RWPE1 (cell line): ENCODE measurements around the gene RBM8A.

Experiments used
- CTCF ChIA-PET: fragments of 350-600 bp; sonication (Branson Sonifier 250); formaldehyde crosslinking; extraction: SDS; loops from one replicate; lab custom pipeline; 2021; lab: Yijun Ruan, JAX
- POLR2A ChIA-PET: fragments of 400-600 bp; formaldehyde crosslinking; extraction: SDS; loops from one replicate; lab custom pipeline; 2020; ENCODE audit warnings: antibody characterized with exemption; ENCODE audit not compliant: low non-redundant PET; lab: Yijun Ruan, JAX
- DNase-seq: peaks from one replicate; pipeline ENCODE4 v3.0.0; 2012; ENCODE audit warnings: low spot score
- H3K27ac ChIP-seq: fragments of 450-650 bp; 2 replicates; pipeline ENCODE4 v1.5.1; 2017
- TF ChIP-seq, protein P1 (sequence below): fragments of 450-650 bp; conservative IDR thresholded peaks from 2 replicates; pipeline ENCODE4 v1.5.1; 2017; ENCODE audit warnings: low read depth, mild to moderate bottlenecking

Gene RBM8A

GRCh38 chr1:145908653-145909052, 18.6 kb downstream of the RBM8A start:
- ChIA-PET POLR2A (no interaction called here), CTCF (interaction anchor here (0.7 to 4.0 kb wide), 3 partner anchors 13 to 113 kb away, joined by 3 to 27 read pairs (median 4); no protein-coding TSS in a partner anchor)
- no peak for DNase-seq
- H3K27ac ChIP-seq = peak overlapping the region; percentile 50; the same call in 1 of the 2 replicates
- TF ChIP-seq, protein P1, sequence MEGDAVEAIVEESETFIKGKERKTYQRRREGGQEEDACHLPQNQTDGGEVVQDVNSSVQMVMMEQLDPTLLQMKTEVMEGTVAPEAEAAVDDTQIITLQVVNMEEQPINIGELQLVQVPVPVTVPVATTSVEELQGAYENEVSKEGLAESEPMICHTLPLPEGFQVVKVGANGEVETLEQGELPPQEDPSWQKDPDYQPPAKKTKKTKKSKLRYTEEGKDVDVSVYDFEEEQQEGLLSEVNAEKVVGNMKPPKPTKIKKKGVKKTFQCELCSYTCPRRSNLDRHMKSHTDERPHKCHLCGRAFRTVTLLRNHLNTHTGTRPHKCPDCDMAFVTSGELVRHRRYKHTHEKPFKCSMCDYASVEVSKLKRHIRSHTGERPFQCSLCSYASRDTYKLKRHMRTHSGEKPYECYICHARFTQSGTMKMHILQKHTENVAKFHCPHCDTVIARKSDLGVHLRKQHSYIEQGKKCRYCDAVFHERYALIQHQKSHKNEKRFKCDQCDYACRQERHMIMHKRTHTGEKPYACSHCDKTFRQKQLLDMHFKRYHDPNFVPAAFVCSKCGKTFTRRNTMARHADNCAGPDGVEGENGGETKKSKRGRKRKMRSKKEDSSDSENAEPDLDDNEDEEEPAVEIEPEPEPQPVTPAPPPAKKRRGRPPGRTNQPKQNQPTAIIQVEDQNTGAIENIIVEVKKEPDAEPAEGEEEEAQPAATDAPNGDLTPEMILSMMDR = no peak

DNA sequence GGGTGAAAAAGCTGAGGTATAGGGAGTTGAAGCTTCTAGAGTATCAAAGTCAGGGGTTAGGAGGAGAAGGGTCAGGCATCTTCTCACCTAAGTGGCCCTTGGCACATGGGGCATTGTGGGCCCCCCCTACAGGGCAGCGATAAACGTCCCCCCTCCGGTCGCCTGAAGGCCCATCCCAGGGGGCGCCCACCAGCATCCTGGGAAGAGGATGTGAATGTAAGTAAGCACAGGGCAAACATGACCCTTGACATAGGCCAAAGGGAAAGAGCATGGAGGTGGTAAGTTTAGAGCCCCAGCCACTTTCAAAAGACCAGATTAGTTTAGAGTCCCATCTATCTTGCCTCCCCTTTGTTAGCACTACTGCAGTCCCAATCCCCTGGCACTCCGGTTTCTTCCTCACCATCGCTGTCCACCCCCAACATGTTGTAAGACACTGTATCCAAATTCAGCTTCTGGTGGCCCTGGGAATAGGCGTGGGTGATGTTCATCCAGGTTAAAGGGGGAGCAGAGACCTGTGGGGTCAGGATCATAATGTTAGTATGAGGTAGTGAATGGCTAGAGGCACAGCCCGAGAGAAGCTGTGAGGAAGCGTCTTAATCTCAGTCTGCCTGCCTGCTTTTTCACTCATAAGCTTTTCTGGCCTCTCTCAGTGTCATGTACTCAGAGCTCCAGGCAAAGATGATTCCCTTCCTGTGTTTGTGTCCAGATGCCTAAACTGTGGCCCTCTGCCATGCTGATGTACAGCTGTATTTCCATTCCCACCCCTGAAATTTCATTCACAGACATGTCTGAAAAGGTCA, 20.1 kb downstream of the RBM8A start:
- TF ChIP-seq, protein P1 = no peak
- POLR2A ChIA-PET = no interaction called here
- CTCF ChIA-PET = interaction anchor here (1.5 to 4.0 kb wide), 2 partner anchors 15 to 62 kb away, joined by 6 to 27 read pairs; partner anchors contain the start of gene NUDT17
- peak overlapping the region; percentile 51 for H3K27ac ChIP-seq
- no peak for DNase-seq

DNA sequence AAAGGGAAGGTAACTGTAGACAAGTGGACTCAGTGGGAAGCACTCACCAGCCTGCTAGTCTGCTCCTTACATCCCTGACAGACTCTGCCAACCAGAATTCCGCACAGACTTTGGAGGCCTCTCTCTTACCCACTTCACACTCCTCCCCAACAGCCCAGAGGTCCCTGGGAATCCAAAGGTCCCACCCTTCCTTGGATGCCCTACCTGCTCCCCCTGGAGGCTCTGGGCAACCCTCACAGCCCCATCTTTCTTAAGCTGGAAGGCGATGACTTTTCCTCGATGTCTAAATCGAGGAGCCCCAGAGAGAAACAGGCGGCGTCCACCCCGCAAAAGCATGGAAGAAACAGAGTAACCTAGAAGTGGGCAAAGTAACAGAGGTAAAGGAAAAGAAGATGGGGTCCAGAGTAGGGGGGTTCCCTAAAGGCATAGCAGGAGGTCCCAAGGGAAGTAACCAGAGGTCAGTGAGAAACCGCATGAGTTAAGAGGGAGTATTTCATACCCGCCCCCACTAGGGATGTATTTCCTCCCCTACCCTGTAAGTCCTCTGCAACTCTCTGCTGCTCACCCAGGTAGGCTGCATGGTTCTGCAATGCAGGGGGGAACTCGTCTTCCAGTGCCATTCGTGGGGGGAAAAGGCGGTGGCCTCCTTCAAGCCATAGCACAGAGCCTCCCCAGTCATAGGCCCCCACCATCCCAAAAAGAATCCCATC, 25.8 kb downstream of the RBM8A start:
- DNase-seq = no peak
- H3K27ac ChIP-seq = no peak overlapping the region
- ChIA-PET CTCF (no interaction called here), POLR2A (no interaction called here)
- TF ChIP-seq, protein P1 = no peak

GRCh38 chr1:145898756-145899155, 28.5 kb downstream of the RBM8A start:
- peak overlapping the region; percentile 2; the same call in 1 of the 2 replicates for H3K27ac ChIP-seq
- DNase-seq = no peak
- TF ChIP-seq, protein P1 = no peak
- CTCF ChIA-PET = interaction anchor here (0.6 to 0.7 kb wide), 2 partner anchors 28 to 53 kb away, joined by 3 read pairs; partner anchors contain the start of genes NUDT17 and RBM8A
- POLR2A ChIA-PET = no interaction called here

DNA sequence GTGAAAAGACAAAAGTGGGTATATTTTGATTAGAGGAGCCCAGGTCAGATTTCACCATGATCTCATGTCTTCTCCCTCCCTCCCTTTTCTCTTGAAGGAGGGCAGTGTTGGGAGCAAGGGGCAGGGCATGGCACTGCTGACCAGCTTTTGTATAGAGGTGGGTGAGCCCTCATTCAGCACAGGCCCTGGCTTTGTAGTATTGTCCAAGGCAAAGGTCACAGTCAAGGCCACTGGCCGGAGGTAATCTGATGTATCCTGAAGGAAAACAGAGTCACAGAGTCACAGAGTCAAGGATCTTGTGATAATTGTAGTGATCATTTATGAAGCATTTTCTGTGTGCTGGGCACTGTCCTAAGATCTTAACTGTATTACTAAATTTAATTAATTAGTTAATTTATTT, 29.3 kb downstream of the RBM8A start:
- ChIA-PET POLR2A (no interaction called here), CTCF (no interaction called here)
- DNase-seq = no peak
- TF ChIP-seq, protein P1 = no peak
- H3K27ac ChIP-seq = no peak overlapping the region; the same call in 1 of the 2 replicates

DNA sequence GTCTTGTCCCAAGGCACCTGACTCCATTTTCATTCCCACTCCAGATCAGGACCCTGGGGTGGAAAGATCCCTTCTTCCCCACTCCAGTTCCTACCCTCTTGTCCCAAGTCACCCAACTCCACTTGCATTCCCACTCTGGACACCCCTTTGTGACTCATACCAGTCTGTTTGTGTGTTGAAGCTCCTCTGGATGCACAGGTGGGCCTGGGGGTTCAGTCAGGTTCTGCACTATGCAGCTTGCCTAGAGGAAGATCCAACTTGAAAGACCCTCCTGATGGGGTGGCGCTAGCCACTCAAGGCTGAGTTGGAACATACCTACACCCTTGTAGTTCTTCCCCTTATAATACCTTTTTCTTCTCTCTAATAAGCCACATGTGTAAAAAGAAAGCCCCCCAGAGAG, 31.8 kb downstream of the RBM8A start:
- H3K27ac ChIP-seq = no peak overlapping the region
- no peak for DNase-seq
- ChIA-PET POLR2A (no interaction called here), CTCF (interaction anchor here (0.7 to 1.2 kb wide), 2 partner anchors 13 to 14 kb away, joined by 3 to 5 read pairs; partner anchors contain the start of gene ITGA10)
- TF ChIP-seq, protein P1 = no peak
